Keratinocyte (primary cell): Measurements from ENCODE around the gene TNFAIP3. TPM values are rescaled to one million over a fixed set of nuclear protein-coding genes. Genes with fewer than 3 reads are reported as not detected.

Experiments
- DNase-seq: peaks from one replicate; pipeline ENCODE4 v3.0.0-alpha.2; 2011; ENCODE audit warnings: low read depth, missing footprints, low spot score
- FAIRE-seq: peaks from 2 replicates; lab custom pipeline; 2011; peaks lifted over from hg19 to GRCh38; lab: Jason Lieb, UNC
- H2AFZ ChIP-seq: 2 replicates; pipeline ENCODE4 v1.6.0; 2012; ENCODE audit warnings: low read length, control low read depth, inconsistent platforms; ENCODE audit not compliant: control insufficient read depth
- H3K27ac ChIP-seq: 2 replicates; pipeline ENCODE4 v1.5.1; 2011; ENCODE audit warnings: low read length; ENCODE audit not compliant: control insufficient read depth, insufficient read depth
- H3K27me3 ChIP-seq: 3 replicates; pipeline ENCODE4 v1.6.0; 2011; ENCODE audit warnings: low read length; ENCODE audit not compliant: control insufficient read depth, insufficient read depth; ENCODE audit errors: extremely low read depth
- H3K36me3 ChIP-seq, 2 experiments: 2 replicates in 1 of 2; 3 replicates in 1 of 2; pipeline ENCODE4 v1.5.1; 2011; ENCODE audit warnings: low read length in 2 of 2, mild to moderate bottlenecking in 1 of 2; ENCODE audit not compliant: control insufficient read depth in 2 of 2, insufficient read depth in 2 of 2; ENCODE audit errors: extremely low read depth in 1 of 2
- H3K4me1 ChIP-seq: 3 replicates; pipeline ENCODE4 v1.5.1; 2011; ENCODE audit warnings: low read length; ENCODE audit not compliant: control insufficient read depth, insufficient read depth; ENCODE audit errors: extremely low read depth
- H3K4me2 ChIP-seq: 3 replicates; pipeline ENCODE4 v1.6.0; 2011; ENCODE audit warnings: low read depth, low read length; ENCODE audit not compliant: control insufficient read depth, insufficient read depth; ENCODE audit errors: extremely low read depth
- H3K4me3 ChIP-seq, 3 experiments: fragments of 200-600 bp in 1 of 3; sonication (generic) in 1 of 3; 2 replicates in 2 of 3; 3 replicates in 1 of 3; pipeline ENCODE4 v1.5.1; 2011 to 2016; ENCODE audit warnings: low read length in 3 of 3, mild to moderate bottlenecking in 3 of 3, control low read depth in 2 of 3, inconsistent platforms in 1 of 3, low read depth in 1 of 3, mixed read lengths in 1 of 3, mixed run types in 1 of 3, moderate library complexity in 1 of 3; ENCODE audit not compliant: control insufficient read depth in 2 of 3, insufficient read depth in 2 of 3; ENCODE audit errors: extremely low read depth in 1 of 3
- H3K79me2 ChIP-seq: 2 replicates; pipeline ENCODE4 v1.6.0; 2012; ENCODE audit warnings: low read length; ENCODE audit not compliant: control insufficient read depth, insufficient read depth
- H3K9ac ChIP-seq: 3 replicates; pipeline ENCODE4 v1.6.0; 2011; ENCODE audit warnings: low read length; ENCODE audit not compliant: control insufficient read depth, insufficient read depth; ENCODE audit errors: extremely low read depth
- H3K9me1 ChIP-seq: 3 replicates; pipeline ENCODE4 v1.6.0; 2011; ENCODE audit warnings: low read length; ENCODE audit not compliant: control insufficient read depth, insufficient read depth; ENCODE audit errors: extremely low read depth
- H3K9me3 ChIP-seq: 2 replicates; pipeline ENCODE4 v1.5.1; 2012; ENCODE audit warnings: low read depth, low read length; ENCODE audit not compliant: control insufficient read depth
- H4K20me1 ChIP-seq: 3 replicates; pipeline ENCODE4 v1.6.0; 2011; ENCODE audit warnings: low read length; ENCODE audit not compliant: control insufficient read depth, insufficient read depth; ENCODE audit errors: extremely low read depth
- EZH2 ChIP-seq: IDR thresholded peaks from one replicate; pipeline ENCODE4 v1.6.1; 2012; ENCODE audit warnings: inconsistent platforms, mild to moderate bottlenecking, low read length, moderate library complexity
- dilution Hi-C: fragments of 300-500 bp; cut with MboI; formaldehyde crosslinking; loops from one replicate; pipeline ENCODE4 v1.7.0; 2020; ENCODE audit warnings: low sequenced_read_pairs; ENCODE audit not compliant: extremely low pct_ligation_motif_present
- polyA plus RNA-seq, 5 experiments: library from polyadenylated mRNA; depleted of rRNA in 3 of 5; stranded (reverse) in 3 of 5; stranded (forward) in 1 of 5; unstranded in 1 of 5; fragments of >200 nt; gene quantifications; 1 replicate in 1 of 5; 2 replicates in 3 of 5; 3 replicates in 1 of 5; pipeline versions ENCODE4 v1.2.1 to v1.2.3, GENCODE V29; 2011 to 2012; ENCODE audit warnings: missing spikeins in 2 of 5, low read depth in 1 of 5, low replicate concordance in 1 of 5
- TF ChIP-seq, protein P1 (sequence below), 3 experiments: IDR thresholded peaks in 1 of 3; conservative IDR thresholded peaks in 1 of 3; optimal IDR thresholded peaks in 1 of 3; 2 replicates in 2 of 3; 3 replicates in 1 of 3; pipeline versions ENCODE3 to v1.5.1; 2011; ENCODE audit warnings: low read length in 3 of 3, mild to moderate bottlenecking in 3 of 3, moderate library complexity in 2 of 3, control low read depth in 1 of 3, inconsistent platforms in 1 of 3; ENCODE audit not compliant: insufficient read depth in 2 of 3; ENCODE audit errors: extremely low read depth in 1 of 3

Gene TNFAIP3
- polyA plus RNA-seq, 1 donor (not counting 4 experiments of a cell fraction or from before 2014, with no cell fraction given): 141 TPM

DNA sequence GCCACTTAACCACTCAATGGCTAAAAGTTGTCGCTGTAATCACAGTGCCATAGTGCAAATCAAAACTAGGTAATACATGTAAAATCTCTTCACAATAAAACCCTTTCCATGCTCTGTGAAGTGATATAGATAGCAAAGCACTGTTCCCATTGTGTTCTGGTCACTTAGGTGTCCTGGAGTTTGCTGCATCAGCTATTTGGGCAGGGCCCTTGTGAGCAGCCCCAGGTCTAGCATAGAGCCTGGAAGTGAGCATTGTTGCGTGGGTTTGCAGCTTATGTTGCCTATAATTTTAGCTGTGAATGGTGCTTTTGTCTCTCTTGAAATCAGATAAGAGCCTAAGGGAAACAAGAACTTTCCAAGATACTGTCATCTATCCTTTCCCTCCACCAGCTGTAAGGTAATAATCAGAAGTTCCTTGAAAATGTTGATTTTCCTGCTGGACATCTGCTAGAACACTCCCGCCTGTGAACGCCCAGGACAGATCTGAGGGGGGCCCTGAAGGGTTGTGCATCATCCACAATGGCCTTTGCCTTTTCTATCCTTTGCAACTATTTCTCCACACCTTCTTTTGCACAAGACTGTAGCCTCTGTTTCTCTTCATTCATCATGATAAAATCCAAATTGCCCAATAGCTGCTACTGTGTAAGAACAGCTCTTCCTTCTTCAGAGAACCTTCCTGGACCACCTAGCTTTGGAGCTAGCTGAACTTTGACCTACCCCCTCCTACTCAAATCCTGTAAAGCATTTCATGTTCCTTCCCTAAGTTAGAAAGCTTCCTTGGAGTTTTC lies 57.0 kb downstream of the TNFAIP3 start:
- no peak overlapping the region for H2AFZ ChIP-seq
- FAIRE-seq: no peak
- dilution Hi-C loops: no loop called here

DNA sequence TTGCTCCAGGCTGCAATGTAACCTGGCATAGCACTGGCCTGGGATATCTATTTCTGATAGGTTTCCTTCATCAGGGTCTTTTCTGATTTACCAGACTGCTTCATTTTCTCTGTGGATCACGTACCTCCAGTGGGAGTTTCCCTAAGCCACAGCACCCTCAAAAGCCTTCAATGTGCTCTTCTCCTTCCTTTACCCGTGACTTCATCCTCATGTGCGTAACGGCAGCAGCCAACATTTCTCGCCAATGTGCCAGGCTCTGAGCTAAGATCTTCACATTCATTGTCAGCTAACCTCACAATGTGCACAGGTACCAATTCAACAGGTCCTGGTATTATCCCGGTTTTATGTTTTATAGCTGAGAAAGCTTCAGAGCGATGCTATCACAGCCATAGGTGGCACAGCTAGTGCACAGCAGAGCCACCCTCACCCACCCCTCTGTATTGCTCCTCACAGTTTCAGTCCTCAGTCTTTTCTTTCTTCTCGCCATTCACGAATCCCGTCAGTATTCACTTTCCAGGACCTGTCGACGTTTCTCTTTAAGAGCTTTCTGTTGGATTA lies 58.2 kb downstream of the TNFAIP3 start:
- no peak for TF ChIP-seq EZH2
- TF ChIP-seq, protein P1, sequence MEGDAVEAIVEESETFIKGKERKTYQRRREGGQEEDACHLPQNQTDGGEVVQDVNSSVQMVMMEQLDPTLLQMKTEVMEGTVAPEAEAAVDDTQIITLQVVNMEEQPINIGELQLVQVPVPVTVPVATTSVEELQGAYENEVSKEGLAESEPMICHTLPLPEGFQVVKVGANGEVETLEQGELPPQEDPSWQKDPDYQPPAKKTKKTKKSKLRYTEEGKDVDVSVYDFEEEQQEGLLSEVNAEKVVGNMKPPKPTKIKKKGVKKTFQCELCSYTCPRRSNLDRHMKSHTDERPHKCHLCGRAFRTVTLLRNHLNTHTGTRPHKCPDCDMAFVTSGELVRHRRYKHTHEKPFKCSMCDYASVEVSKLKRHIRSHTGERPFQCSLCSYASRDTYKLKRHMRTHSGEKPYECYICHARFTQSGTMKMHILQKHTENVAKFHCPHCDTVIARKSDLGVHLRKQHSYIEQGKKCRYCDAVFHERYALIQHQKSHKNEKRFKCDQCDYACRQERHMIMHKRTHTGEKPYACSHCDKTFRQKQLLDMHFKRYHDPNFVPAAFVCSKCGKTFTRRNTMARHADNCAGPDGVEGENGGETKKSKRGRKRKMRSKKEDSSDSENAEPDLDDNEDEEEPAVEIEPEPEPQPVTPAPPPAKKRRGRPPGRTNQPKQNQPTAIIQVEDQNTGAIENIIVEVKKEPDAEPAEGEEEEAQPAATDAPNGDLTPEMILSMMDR (optimal IDR thresholded peaks at IDR 0.05 in 1 of 3, IDR thresholded peaks at IDR 0.05 in 1 of 3, conservative IDR thresholded peaks at IDR 0.05 in 1 of 3; ENCODE audit: extremely low read depth in 1 of 3, insufficient read depth in 2 of 3, low read length in 3 of 3): no peak
- Histone ChIP-seq H3K4me3 (no peak overlapping the region), H3K9ac (no peak overlapping the region), H3K9me1 (no peaks in the 10 kb centered on the region), H4K20me1 (no peaks in the 10 kb centered on the region), H3K36me3 (no peaks in the 10 kb centered on the region), H3K27me3 (no peaks in the 10 kb centered on the region), H3K4me1 (peaks cover 17% of the 10 kb centered on the region), H3K27ac (no peak overlapping the region), H3K9me3 (no peaks in the 10 kb centered on the region), H3K79me2 (no peaks in the 10 kb centered on the region), H2AFZ (no peak overlapping the region), H3K4me2 (no peak overlapping the region)
- dilution Hi-C loops: no loop called here
- DNase-seq (no peak), FAIRE-seq (no peak)

More for the DNA sequence above, 57.0 kb downstream of the TNFAIP3 start:
- H3K36me3 ChIP-seq: no peaks in the 10 kb centered on the region
- no peak overlapping the region for H3K4me3 ChIP-seq
- H4K20me1 ChIP-seq: no peaks in the 10 kb centered on the region
- no peak for DNase-seq
- no peaks in the 10 kb centered on the region for H3K9me1 ChIP-seq
- H3K79me2 ChIP-seq: no peaks in the 10 kb centered on the region
- no peak overlapping the region for H3K4me2 ChIP-seq
- H3K4me1 ChIP-seq: peaks cover 17% of the 10 kb centered on the region
- no peaks in the 10 kb centered on the region for H3K9me3 ChIP-seq
- no peak for TF ChIP-seq EZH2
- TF ChIP-seq, protein P1 (optimal IDR thresholded peaks at IDR 0.05 in 1 of 3, IDR thresholded peaks at IDR 0.05 in 1 of 3, conservative IDR thresholded peaks at IDR 0.05 in 1 of 3; ENCODE audit: extremely low read depth in 1 of 3, insufficient read depth in 2 of 3, low read length in 3 of 3): no peak
- no peaks in the 10 kb centered on the region for H3K27me3 ChIP-seq
- no peak overlapping the region for H3K9ac ChIP-seq
- no peak overlapping the region for H3K27ac ChIP-seq
